ENCODE data around the gene GABRR1.
A peak's percentile ranks its signal among the peaks of the same experiment; 100 is the strongest.
"Not testable (repeated sequence)": the region's sequence is repeated elsewhere in the genome, so short reads cannot be mapped to it uniquely, and the experiment has no call there.

GABRR1 gene

GRCh38 chr6:89217299-89217910 lies at the start of gene GABRR1:
TSS of gene GABRR1 (minus strand) at chr6:89217358. CDS start at chr6:89217322, 36 bp downstream.
- no peak for DNase-seq (ENCODE audit: low read depth)

GRCh38 chr6:89264296-89264695 lies 47.1 kb upstream of the GABRR1 start:
- no peak for DNase-seq (ENCODE audit: low read depth)

DNA sequence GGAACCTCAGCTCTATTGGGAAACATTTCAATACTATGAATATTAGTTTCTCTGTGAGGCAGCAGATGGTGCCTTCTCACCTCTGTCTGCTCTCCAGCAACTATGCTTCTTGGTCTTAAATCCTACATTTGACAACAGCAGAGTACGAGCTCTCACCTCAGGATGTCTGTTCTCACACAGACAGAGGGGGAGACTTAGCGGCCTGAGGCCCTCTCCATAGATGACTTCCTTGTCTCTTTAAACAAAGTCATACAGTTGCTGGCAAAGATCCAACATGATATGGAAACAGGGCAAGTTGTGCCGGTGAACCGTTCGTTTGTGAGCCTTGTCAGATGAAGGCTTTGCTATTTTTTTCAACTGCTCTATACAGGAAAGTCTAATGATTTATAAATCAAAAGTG lies 43.7 kb upstream of the GABRR1 start:
- DNase-seq (ENCODE audit: low read depth), result no peak

DNA sequence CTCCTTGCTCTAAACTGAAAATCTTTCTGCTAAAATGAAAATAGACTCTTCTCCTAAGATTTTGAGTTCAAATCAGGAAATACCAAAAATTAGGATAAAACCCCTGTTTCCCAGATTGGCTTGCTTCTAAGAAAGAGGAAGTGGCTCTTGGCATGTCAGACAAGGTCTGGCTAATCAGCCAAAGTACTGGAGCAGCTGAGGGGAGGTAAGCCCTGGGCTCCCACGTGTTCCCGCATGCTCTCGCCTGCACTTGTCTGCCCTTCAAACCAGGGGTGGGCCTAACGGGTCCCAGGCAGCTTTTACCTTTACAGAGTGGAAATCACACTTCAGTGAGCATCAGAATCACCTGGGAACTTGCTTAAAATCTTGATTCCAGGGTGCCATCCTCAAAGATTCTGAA lies 43.2 kb upstream of the GABRR1 start:
- DNase-seq (ENCODE audit: low read depth), result no peak

DNA sequence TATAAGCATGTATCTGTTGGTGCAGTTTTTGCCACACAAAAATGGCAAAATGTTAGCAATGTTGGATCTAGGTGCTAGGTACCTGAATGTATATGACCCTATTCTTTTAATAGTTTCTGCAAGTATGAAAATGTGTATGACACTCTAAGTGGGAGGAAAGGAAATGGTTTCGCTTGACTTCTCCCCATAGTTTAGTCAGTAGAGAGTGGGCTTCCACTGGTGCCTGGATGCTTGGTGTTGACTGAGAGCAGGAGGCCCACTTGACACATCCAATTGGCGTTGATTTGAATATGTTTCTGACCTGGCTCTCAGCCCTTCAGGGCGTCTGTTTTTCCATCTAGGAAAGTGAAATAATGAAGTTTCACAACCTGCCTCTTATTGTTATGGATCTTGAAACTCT lies 41.8 kb upstream of the GABRR1 start:
- DNase-seq (ENCODE audit: low read depth), result no peak

- no peak for DNase-seq (ENCODE audit: low read depth)
Measured at GRCh38 chr6:89257781-89258180, 40.6 kb upstream of the GABRR1 start.

DNA sequence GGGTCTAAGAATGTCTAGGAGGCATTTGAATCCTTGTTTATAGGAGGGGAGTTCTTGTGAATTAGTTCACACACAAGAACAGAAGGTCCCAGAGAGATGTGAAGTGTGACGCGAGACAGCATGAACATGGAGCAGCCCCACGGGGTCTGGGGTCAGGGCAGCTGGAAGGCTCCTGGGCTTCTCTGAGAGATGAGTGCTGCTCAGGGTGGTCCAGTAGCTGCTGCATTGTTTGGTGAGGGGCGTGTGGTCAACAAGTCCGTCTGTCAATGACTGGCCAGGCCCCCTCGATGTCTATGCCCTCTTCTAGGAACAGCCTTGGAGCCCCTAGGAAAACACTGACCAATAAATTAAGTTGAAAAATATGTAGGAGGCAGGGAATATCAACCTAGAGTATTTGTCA lies 40.2 kb upstream of the GABRR1 start:
- DNase-seq (ENCODE audit: low read depth), result no peak

- no peak for DNase-seq (ENCODE audit: low read depth)
Measured at GRCh38 chr6:89255417-89255816, 38.3 kb upstream of the GABRR1 start.

- DNase-seq (ENCODE audit: low read depth), result peak; percentile 26
Measured at GRCh38 chr6:89254569-89254968, 37.4 kb upstream of the GABRR1 start.

DNA sequence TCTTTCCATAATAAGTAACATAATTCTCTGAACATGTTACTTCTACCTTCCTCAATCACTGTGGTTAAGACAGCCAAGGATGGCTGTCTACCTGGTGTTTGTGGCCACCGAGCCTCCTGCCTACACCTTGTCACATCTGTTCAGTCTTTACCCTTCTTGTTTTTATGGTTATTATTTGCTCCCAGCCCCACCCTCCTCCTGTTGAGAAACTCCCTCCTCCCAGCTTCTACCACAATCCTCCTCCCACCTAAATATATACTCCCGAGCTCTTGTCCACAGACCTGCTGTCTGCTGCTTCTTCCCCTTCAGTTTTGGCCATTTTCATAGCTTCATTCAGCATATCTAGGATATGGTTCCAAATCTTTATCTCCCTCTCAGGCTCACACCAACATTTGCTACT lies 35.7 kb upstream of the GABRR1 start:
- no peak for DNase-seq (ENCODE audit: low read depth)

DNA sequence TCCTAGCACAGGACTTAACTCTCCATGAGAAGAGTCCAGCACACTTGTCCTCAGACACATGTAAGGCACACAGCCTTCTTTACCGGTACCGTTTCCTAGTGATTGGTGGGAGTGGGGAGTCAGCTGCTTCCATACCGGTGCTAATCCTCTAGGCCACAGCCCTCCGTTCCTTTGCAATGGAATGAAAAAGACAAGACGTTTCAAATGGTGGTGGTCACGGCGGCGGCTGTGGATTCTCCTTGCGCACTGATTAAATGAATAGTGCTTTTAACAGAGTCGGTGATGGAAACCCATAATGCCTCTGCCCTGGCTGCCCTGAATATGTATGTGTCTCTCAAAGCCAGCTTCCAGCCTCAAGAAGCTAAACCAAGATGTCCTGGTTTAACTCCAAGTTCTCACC lies 34.8 kb upstream of the GABRR1 start:
- DNase-seq (ENCODE audit: low read depth), result no peak

DNA sequence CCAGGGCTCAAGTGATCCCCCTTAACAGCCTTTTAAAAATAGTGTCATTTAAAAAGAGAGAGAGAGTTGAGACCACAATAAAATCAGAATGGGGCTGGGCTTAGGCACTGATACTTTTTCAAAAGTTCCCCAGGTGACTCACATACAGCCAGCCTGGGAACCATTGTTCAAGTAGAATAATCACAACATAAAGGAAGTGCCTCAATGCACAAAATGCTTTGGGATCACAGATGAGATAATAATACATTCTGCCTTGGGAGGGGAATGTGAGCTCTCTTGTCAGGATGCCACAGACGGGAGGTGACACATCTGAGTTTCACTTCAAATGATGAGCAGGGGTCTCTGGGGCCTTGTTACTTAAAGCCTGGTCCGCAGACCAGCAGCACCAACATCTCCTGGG lies 34.0 kb upstream of the GABRR1 start:
- no peak for DNase-seq (ENCODE audit: low read depth)

DNA sequence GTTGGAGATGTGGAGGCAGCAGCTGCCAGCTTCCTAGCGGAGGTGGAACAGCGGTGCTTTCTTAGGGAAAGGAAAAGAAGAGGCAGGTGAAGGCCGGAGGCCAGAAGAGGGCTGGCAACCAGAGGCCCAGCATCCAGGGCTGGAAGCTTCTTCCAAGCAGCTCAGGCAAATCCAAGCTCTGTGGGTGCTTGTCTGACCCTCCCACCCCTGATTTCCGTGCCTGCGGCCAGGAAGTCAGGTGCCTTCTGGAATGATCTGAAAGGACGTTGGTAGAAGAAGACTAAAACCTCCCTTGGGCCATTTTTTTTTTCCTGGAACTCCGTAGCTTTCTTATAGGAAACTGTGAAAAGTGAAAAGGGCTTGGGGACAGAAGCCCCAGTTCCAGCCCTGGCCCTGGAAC lies 33.1 kb upstream of the GABRR1 start:
- no peak for DNase-seq (ENCODE audit: low read depth)

DNA sequence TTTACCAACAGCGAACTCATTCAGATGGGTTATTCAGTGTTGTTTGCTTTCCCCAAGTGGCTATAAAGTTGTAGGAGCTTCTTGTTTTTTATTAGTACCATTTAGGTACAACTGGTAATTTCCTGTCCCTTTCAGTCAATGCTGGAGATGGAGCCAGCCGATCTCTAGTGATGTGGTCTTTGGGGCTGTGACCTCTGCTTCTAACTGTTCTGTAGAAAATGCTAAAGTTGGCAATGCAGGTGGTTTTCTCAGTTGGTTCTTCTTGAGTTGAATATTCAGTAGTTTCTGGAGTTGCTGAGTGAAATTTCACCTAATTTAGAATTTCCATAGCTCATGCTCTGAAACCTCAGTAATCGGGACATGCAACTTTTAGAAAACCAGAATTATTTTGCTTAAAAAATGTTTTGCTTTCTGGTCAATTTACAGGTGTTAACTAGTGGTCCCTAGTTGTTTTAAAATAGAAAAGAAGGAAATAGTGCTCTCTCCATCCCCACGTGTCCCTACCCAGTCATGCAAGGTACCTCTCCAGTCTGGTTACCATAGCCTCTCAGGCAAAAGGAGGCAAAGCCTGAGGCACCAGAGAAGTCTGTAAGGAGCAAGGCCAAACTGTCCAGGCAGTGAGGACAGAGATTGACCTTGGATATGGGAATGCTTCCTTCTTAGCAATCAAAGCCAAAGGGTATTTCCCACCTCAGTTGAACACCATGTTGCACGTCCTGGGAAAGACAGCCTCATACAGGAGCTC lies 27.3 kb upstream of the GABRR1 start:
- DNase-seq (ENCODE audit: low read depth), result no peak

- no peak for DNase-seq (ENCODE audit: low read depth)
Measured at GRCh38 chr6:89243331-89243629, 26.1 kb upstream of the GABRR1 start.

DNA sequence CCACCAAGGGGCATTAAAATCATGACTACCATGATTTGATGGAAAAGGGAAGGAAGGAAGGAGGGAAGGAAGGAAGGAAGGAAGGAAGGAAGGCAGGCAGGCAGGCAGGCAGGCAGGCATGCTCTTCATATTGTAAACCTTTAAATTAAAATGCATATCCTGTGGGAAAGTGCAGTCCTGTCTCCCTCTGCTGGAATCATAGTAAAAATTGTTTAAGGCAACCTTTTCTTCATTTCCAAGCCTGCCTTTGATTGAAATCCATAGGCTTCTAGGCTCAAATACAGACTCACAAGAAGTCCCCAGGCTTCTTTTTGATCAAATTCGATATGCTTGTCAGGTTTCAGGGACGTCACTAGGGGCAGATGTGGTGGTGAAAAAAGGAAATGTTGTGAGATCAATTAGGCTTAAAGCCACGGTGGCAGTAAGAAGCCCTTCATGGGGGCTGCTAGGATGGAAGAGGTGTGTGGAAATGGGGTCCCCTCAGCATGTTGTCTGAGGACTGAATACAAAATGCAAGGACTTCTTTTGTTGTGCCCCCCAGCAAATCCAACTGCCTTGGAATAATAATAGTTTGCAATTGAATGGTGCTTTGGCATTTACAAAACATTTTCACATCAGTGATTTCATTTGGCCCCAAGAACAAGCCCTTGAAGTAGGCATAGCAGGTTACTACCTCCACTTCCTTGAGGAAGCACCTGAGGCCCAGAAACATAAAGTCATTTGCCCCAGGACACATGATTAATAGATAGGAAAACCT lies 25.6 kb upstream of the GABRR1 start:
- DNase-seq (ENCODE audit: low read depth), result peak; percentile 55

- DNase-seq (ENCODE audit: low read depth), result peak; percentile 3
Measured at GRCh38 chr6:89239338-89239737, 22.2 kb upstream of the GABRR1 start.

GRCh38 chr6:89237158-89237557 lies 20.0 kb upstream of the GABRR1 start:
- DNase-seq (ENCODE audit: low read depth), result no peak

- DNase-seq (ENCODE audit: low read depth), result not testable (repeated sequence)
Measured at GRCh38 chr6:89233605-89234004, 16.4 kb upstream of the GABRR1 start.

- DNase-seq (ENCODE audit: low read depth), result no peak
Measured at GRCh38 chr6:89222712-89223039, 5.5 kb upstream of the GABRR1 start.

DNA sequence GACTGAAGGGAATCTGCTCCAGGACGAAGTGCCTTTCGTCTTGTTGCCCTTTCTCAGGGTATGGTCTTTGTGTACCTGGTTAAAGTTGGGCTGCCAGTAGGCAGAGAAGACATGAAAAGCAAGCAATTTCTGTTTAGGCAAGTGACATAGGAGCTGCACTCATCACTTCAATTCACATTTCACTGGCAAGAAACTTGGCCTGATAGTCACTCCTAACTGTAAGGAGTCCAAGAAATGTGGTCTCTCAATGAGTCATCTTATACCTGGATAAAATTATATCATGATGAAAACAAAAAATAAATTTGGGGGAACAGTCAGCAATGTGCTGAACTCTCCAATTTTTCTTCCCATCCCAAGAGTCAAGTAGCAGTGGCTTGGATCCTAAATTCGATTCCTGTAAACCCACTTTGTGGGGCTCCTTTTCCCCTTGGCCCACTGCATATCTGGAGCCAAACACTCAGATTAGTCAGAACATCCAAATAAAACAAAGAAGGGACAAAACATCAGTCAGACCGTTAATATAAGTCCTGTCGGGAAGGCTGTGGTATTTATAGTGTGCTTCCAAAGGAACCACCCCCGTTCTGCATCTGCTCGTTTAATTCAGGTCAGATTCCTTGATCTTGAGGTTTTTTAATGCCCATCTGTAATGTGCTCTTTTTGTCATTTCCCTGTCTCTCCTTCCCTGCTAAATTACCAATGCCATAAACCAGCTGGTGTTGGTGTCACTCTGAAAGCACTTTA lies 5.0 kb upstream of the GABRR1 start:
- peak; percentile 47 for DNase-seq (ENCODE audit: low read depth)

DNA sequence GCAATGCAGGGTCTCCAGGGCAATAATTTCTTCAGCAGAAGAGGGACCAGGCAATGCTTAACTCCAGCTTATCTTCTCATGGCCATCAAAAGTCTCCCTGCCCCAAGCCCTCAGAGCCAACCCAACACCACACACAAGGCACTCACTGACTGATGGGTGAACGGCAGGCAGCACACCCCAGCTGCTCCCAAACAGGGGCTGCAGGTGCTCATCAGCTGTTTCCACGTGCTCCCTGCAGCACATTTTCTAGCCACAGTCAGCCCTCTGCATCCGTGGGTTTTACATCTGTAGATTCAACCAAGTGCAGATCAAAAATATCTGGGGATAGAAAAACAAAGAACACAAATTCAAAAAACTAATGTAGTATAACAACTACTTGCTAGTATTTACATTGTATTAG lies 4.0 kb upstream of the GABRR1 start:
- DNase-seq (ENCODE audit: low read depth), result no peak

GRCh38 chr6:89216411-89216810 lies 747 bp downstream of the GABRR1 start:
- no peak for DNase-seq (ENCODE audit: low read depth)
